Heart left ventricle (tissue), 16 donors: ENCODE data around the gene ADH4. TPM values are rescaled to one million over a fixed set of nuclear protein-coding genes. Genes with fewer than 3 reads are reported as not detected.
"Not testable (repeated sequence)": the region's sequence is repeated elsewhere in the genome, so short reads cannot be mapped to it uniquely, and the experiment has no call there.

ENCODE experiments used
- ATAC-seq, 4 donors: fragments of 200-7000 bp; cut with Tn5 transposase; one replicate each; pipeline ENCODE4 v1.9.1; 2020 to 2022; ENCODE audit warnings: moderate library complexity in 4 of 4, mild to moderate bottlenecking in 3 of 4, moderate number of reproducible peaks in 1 of 4
- DNase-seq, 5 donors: peaks; one replicate each; pipeline ENCODE4 v3.0.0-alpha.2; 2020
- H3K27ac ChIP-seq, 12 donors: fragments of 200-600 bp; sonication (generic) in 4 of 12; one replicate each; pipeline versions ENCODE4 v1.5.0 to v1.8.0; 2016 to 2022; ENCODE audit warnings: mild to moderate bottlenecking in 2 of 12
- H3K27me3 ChIP-seq, 9 donors: fragments of 200-600 bp; sonication (generic) in 2 of 9; one replicate each; pipeline versions ENCODE4 v1.5.1 to v1.8.0; 2016 to 2022; ENCODE audit warnings: mild to moderate bottlenecking in 3 of 9
- H3K36me3 ChIP-seq, 9 donors: fragments of 200-600 bp; sonication (generic) in 2 of 9; one replicate each; pipeline versions ENCODE4 v1.5.0 to v1.8.0; 2018 to 2022; ENCODE audit warnings: mild to moderate bottlenecking in 2 of 9
- H3K4me1 ChIP-seq, 12 donors: fragments of 200-600 bp; sonication (generic) in 4 of 12; one replicate each; pipeline versions ENCODE4 v1.5.0 to v1.8.0; 2016 to 2022; ENCODE audit warnings: mild to moderate bottlenecking in 3 of 12
- H3K4me3 ChIP-seq, 12 donors: fragments of 200-600 bp; sonication (generic) in 4 of 12; one replicate each; pipeline versions ENCODE4 v1.5.0 to v1.8.0; 2017 to 2022; ENCODE audit warnings: mild to moderate bottlenecking in 9 of 12, moderate library complexity in 4 of 12
- H3K9me3 ChIP-seq, 12 donors: fragments of 200-600 bp; sonication (generic) in 4 of 12; one replicate each; pipeline versions ENCODE4 v1.5.0 to v1.8.0; 2016 to 2022; ENCODE audit warnings: mild to moderate bottlenecking in 1 of 12
- CTCF ChIP-seq, 12 donors: fragments of 200-600 bp; sonication (generic) in 4 of 12; IDR thresholded peaks; one replicate each; pipeline versions ENCODE4 v1.5.0 to v1.8.0; 2018 to 2022; ENCODE audit warnings: antibody characterized with exemption in 12 of 12, mild to moderate bottlenecking in 5 of 12
- POLR2A ChIP-seq, 2 donors: fragments of 450-650 bp; IDR thresholded peaks; one replicate each; pipeline ENCODE4 v1.6.1; 2017; ENCODE audit warnings: antibody characterized with exemption in 2 of 2, mild to moderate bottlenecking in 2 of 2, moderate library complexity in 2 of 2
- WGBS, 4 donors: extraction: QIAGEN DNeasy Blood & Tissue Kit in 2 of 4; methylation state at CpG; one replicate each; pipeline versions ENCODE4 v1.1.5 to v1.1.7; 2013 to 2018; 5-methylcytosine and 5-hydroxymethylcytosine counted together
- intact Hi-C, 10 donors: fragments of 100-400 bp; cut with DNase I; formaldehyde crosslinking; loops; one replicate each; pipeline versions ENCODE4 v1.11.1 to v1.14.2; 2022
- polyA plus RNA-seq, 2 donors: library from polyadenylated mRNA; stranded (reverse); fragments of 200-250 nt; gene quantifications; one replicate each; pipeline ENCODE4 v1.2.3, GENCODE V29; 2013
- total RNA-seq, 9 donors: library from RNA; depleted of rRNA in 2 of 9; stranded (reverse); fragments of >200 nt in 2 of 9; fragmentation: NEBNext Ultra II Directional in 3 of 9; extraction: Animal tissue kit (Norgen Biotek cat#: 25700) in 3 of 9; gene quantifications; one replicate each; pipeline versions ENCODE4 v1.1.0 to v1.2.4, GENCODE V29; 2016 to 2023
- donor health status: ischemic (EF 13 %, LVEDD 7.1; RV severe dilation, severe dysfunction).
- donor health status: healthy with polysubstance abuse.
- donor health status: DM: no; HTN: yes; CAD: no.
- donor health status: DM: no; HTN: no; CAD: no.
- donor health status: ischemic (EF 25% LVEDD 6.9; RV normal size, moderate dysfunction).
- donor health status: ischemic (EF 25% LVEDD 5.7; RV mildly dilated, moderate dysfunction).
- donor health status: healthy.
- donor health status: DM: yes; HTN: yes; CAD: no.
- donor health status: ischemic (EF 35%, LVEDD 5.7; RV mildly dilated, moderate dysfunction).
- donor health status: nonischemic (EF 11% LVEDD 7.7; RV severe dilation, severe dysfunction).
- donor health status: DM: yes; HTN: yes; CAD: no.
- donor health status: PGD.
- donor health status: ischemic (EF 29% LVEDD 5.4; RV normal size, mild dysfunction).
- donor health status: nonischemic (EF 23%, LVEDD 6.1; RV moderate dilation, normal function).

Gene ADH4
- total and polyA plus RNA-seq, 11 donors = 0.12 TPM; not detected in 10

GRCh38 chr4:99104153-99104552 is 39.9 kb downstream of the ADH4 start:
- no peaks in the 10 kb centered on the region for H3K27me3 ChIP-seq
- ATAC-seq (no peak), DNase-seq (no peak)
- no peak overlapping the region for H3K27ac ChIP-seq
- TF ChIP-seq POLR2A (IDR thresholded peaks at IDR 0.05) (no peak), CTCF (IDR thresholded peaks at IDR 0.05) (no peak)
- intact Hi-C loops = no loop called here
- H3K9me3 ChIP-seq = no peaks in the 10 kb centered on the region
- H3K36me3 ChIP-seq = no peaks in the 10 kb centered on the region
- H3K4me3 ChIP-seq = no peak overlapping the region
- WGBS, 4 donors = 88 to 89% (median 88%) methylated on average over 1 of the region's 1 CpG
- H3K4me1 ChIP-seq = peaks cover 0 to 10% (median 0%) of the 10 kb centered on the region in 12 donors

GRCh38 chr4:99103166-99103565 is 40.9 kb downstream of the ADH4 start:
- H3K9me3 ChIP-seq = no peaks in the 10 kb centered on the region
- DNase-seq = no peak
- peaks cover 0 to 10% (median 0%) of the 10 kb centered on the region in 12 donors for H3K4me1 ChIP-seq
- no peaks in the 10 kb centered on the region for H3K36me3 ChIP-seq
- no peak for TF ChIP-seq POLR2A (IDR thresholded peaks at IDR 0.05)
- no peak for TF ChIP-seq CTCF (IDR thresholded peaks at IDR 0.05)
- H3K4me3 ChIP-seq = no peak overlapping the region
- intact Hi-C loops = no loop called here
- no peaks in the 10 kb centered on the region for H3K27me3 ChIP-seq
- peak in 1 of 4 donors; percentile 63 for ATAC-seq
- H3K27ac ChIP-seq = peak overlapping the region in 1 of 12 donors; percentile 4

GRCh38 chr4:99102634-99103033 is 41.5 kb downstream of the ADH4 start:
- no peak overlapping the region for H3K4me3 ChIP-seq
- intact Hi-C loops = no loop called here
- DNase-seq (no peak), ATAC-seq (no peak)
- no peak overlapping the region for H3K27ac ChIP-seq
- H3K36me3 ChIP-seq = no peaks in the 10 kb centered on the region
- TF ChIP-seq POLR2A (IDR thresholded peaks at IDR 0.05) (no peak), CTCF (IDR thresholded peaks at IDR 0.05) (no peak)
- no peaks in the 10 kb centered on the region for H3K27me3 ChIP-seq
- no peaks in the 10 kb centered on the region for H3K9me3 ChIP-seq
- H3K4me1 ChIP-seq = peaks cover 0 to 10% (median 0%) of the 10 kb centered on the region in 12 donors
- 97 to 100% (median 99%) methylated on average over 2 of the region's 2 CpGs for WGBS, 4 donors

GRCh38 chr4:99100876-99101275 is 43.2 kb downstream of the ADH4 start:
- TF ChIP-seq POLR2A (IDR thresholded peaks at IDR 0.05) (no peak), CTCF (IDR thresholded peaks at IDR 0.05) (no peak)
- H3K9me3 ChIP-seq = no peaks in the 10 kb centered on the region
- no peak overlapping the region for H3K4me3 ChIP-seq
- H3K36me3 ChIP-seq = no peaks in the 10 kb centered on the region
- H3K27ac ChIP-seq = no peak overlapping the region
- no peaks in the 10 kb centered on the region for H3K27me3 ChIP-seq
- DNase-seq = no peak
- no peak for ATAC-seq
- intact Hi-C loops = no loop called here
- peaks cover 0 to 10% (median 0%) of the 10 kb centered on the region in 12 donors for H3K4me1 ChIP-seq
- 88 to 97% (median 92%) methylated on average over 1 of the region's 1 CpG for WGBS, 4 donors

GRCh38 chr4:99099814-99100213 is 44.3 kb downstream of the ADH4 start:
- H3K27me3 ChIP-seq, DNase-seq, H3K27ac ChIP-seq, H3K36me3 ChIP-seq, H3K9me3 ChIP-seq, intact Hi-C loops, ATAC-seq, H3K4me3 ChIP-seq: not testable (repeated sequence)
- WGBS, 4 donors = 70 to 97% (median 88%) methylated on average over 5 of the region's 5 CpGs
- peaks cover 0 to 10% (median 0%) of the 10 kb centered on the region in 12 donors for H3K4me1 ChIP-seq
